GM18498 (cell line): ENCODE data around the gene EEF1AKMT3.

Experiments used
- ATAC-seq: cut with Tn5 transposase; IDR thresholded peaks from one replicate; pipeline ENCODE4 v1.9.1; 2021; ENCODE audit warnings: mild to moderate bottlenecking, moderate library complexity; ENCODE audit not compliant: unreplicated experiment

EEF1AKMT3 gene

DNA sequence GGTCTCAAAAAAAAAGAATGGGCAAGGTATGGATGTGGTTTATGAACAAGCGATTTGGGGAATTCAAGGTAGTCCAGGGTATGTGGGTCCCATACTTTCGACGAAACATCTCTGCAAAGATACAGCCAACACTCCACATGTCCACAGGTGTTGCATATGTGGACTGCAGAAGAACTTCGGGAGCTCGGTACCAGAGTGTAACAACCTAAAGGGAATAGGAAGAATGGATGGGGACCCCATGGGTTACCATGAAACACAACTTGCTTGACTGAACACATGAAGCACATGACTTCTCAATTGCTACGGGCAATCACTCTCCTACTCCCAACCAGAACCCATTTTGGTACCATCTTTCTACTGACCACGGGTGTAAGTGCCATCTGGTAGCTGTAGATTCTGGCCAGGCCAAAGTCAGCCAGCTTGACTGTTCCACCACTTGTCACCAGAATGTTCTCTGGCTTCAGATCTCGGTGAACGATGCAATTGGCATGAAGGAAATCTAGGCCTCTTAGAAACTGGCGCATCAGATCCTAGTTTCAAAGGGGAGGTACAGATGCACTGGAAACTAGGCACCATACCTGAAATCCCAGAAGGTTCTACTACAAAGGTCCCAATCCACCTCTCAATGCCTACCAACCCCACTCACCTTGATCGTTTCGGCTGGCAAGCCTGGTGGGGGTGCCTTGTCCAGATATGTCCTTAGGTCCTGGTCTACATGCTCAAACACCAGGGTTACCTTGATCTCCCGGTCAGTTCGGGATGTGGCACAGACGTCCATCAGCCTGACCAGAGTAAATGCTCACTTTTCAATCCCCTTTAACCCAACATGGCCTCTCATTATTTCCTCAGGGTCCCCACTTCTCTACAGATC lies 21.6 kb upstream of the EEF1AKMT3 start:
- no peak for ATAC-seq

DNA sequence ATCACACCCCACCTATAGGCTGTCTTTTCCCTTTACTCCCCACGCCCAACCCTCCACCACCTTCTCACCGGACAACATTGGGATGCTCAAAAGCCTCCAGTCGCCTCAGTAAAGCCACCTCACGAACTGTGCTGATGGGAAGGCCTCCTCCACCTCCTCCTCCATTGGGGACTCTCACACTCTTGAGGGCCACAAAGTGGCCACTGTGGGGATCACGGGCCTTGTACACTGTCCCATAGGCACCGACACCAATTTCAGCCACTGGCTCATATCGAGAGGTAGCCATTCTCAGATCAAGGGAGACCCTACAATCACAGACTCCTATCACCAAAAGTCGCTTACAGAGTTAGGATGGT lies 21.0 kb upstream of the EEF1AKMT3 start:
- no peak for ATAC-seq

DNA sequence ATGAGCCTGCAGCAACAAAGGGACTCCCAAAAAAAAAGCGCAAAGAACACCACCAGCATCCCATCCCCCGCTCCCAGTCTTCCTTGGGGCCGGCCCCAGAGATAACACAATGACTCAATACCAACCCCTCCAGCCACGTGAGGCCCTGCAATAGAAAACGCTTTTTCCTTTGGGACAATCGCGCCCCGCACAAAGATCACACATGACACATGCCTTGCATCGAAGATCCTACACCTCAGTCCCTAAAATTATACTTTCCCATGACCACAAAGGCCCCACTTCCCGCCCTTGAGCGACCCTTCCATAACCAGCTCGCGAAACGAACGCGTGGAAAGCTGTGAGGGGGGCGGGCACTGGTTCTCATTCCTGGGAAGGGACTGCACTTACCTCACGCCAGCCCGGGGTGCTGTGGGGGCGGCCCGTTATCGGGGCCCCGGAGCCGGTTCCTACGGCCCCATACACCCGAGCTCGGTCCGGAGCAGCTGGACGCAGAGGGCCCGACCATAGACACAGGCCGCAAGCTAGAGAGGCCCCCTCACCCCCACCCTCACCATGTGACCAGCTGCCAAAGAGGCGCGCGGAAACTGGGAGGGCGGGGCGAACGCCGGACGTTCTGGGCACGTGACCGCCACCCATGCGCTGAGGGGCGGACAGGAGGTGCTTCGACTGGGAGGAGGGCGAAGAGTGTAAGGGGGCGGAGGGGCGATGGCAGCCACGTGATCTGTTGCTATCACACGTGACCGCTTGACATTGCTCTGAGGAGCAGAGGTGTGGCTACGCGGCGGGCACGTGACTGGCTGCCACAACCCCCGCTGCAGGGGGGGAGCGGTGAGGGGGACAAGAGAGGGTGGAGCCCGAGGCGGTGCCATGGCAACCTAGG lies 20.4 kb upstream of the EEF1AKMT3 start, which contains the start of gene CDK4:
Gene CDK4, minus strand, starts transcription at position 523 of the 880 bp plus-strand sequence. CDS start 593 bp downstream, outside the sequence.
- peak; percentile 70 for ATAC-seq

DNA sequence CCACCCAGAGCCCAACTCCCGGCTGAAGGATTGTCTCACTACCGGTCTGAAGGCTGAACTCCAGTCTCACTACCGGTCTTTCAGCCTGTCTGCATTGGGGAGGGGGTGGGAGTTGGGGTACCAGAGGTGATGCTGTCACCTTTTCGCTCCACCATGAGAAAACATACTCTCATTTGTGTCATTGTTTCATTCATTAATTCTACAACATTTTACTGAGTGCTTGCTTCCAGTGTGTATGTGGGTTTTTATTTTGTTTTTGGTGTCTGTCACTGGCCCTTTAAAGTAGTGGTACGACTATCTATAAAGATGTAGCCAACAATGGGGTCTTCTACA lies 19.8 kb upstream of the EEF1AKMT3 start:
- ATAC-seq, result no peak

DNA sequence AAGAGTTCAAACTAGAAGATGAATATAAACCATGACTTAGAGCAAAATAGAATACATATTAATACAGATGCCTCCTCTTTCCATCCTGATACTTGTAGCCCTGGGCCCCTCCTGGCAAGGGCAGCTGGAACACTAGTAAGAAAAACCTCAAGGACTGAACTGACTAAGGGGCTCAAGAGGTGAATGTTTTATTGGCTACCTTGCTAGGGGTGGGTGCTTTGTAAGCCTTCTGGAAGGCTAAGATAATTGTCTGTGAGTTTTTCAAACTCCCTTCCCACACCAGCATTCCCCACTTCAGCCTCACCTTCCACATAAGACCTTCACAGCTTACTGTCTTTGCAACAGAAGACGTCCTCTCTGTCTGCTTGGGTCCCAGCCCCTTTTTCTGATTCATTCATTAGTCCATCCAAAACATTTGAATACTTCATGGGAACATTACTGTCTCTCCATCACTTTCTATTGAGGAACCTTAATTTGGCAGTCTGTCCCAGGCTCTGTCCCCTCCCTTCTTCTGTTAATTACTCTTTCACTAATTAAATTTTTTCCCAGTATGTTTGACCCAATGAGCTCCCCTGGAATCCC lies 18.6 kb upstream of the EEF1AKMT3 start:
- ATAC-seq, result no peak

DNA sequence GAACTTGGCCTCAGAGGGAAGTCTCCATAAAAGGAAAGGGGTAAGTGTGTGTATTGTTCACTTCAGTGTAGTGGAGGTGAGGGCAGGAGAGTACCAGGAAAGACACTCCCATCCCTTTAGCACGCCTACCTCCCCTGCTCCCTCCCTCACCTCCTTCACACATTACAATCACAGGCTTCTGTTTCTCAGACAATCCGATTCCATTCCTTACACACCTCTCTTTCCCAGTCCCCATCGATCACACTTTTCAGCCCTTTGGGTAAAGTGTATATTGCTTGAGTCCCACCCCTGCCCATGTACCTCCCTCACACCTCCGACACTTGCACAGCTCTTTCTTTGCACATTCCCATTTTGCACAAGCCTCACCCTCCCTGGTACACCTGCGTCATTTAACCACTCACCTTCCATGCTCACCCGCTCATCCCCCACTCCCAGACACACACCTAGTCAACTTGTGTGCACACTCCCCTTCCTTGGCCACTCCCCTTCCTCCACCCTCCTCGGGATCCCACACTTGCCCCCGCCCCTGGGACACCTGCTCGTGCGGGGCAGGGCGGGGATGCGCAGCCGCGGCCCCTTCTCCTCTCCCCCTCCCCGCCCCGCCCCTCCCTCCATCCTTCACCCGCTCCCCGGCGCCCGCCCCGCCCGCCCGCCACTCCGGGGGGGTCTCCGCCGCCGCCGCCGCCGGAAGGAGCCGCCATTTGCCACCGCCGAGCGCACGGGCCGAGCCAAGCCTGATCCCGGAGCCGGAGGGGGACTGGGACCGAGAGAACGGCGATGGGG lies 17.8 kb upstream of the EEF1AKMT3 start, which contains the start of gene MARCHF9:
Gene MARCHF9, plus strand, starts transcription at position 693 of the 783 bp plus-strand sequence. CDS start 426 bp downstream, outside the sequence.
- peak; percentile 39 for ATAC-seq

DNA sequence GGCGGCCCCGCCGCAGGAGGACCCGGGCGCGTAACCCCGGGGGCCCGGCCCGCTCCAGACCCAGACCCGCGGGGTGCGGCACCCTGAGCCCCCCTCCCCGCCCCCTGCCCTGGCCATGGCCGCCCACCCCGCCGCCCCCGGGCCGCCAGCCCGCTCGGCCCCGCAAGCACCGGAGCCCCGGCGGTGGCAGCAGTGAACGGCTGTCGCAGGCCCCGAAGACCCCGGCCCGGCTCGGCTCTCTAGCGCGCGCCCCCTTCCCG lies 17.3 kb upstream of the EEF1AKMT3 start:
- ATAC-seq, result no peak

DNA sequence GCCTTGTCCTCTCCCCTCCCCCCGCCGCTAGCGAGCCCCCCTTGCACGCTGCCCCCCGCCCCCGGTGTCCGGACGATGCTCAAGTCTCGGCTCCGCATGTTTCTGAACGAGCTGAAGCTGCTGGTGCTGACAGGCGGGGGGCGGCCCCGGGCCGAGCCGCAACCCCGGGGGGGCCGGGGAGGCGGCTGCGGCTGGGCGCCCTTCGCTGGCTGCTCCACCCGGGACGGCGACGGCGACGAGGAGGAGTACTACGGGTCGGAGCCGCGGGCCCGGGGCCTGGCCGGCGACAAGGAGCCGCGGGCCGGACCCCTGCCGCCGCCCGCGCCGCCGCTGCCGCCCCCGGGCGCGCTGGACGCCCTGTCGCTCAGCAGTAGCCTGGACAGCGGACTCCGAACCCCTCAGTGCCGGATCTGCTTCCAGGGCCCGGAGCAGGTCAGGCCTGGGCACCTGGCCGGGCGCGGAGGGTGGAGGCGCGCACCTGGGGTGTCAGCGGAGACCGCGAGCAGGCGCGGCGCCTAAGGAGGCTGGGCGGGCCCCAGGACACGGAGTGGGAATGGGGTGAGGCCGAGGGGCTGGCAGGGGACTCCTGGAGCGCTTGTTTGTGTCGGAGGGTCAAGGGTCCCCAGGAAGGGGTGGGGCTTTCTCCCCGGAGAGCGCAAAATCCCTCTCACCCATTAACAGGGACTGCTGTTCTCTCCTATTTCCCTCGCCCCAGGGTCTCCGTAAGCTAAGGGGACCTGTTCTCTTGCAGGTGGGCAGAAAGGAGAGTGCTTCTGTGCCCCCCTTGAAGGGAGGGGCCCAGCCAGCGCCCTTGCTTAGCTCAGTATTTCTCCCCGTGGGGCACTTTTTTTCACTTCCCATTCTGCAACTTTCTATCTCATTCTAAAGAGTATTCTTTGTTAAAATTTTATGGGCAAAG lies 16.7 kb upstream of the EEF1AKMT3 start:
- no peak for ATAC-seq

DNA sequence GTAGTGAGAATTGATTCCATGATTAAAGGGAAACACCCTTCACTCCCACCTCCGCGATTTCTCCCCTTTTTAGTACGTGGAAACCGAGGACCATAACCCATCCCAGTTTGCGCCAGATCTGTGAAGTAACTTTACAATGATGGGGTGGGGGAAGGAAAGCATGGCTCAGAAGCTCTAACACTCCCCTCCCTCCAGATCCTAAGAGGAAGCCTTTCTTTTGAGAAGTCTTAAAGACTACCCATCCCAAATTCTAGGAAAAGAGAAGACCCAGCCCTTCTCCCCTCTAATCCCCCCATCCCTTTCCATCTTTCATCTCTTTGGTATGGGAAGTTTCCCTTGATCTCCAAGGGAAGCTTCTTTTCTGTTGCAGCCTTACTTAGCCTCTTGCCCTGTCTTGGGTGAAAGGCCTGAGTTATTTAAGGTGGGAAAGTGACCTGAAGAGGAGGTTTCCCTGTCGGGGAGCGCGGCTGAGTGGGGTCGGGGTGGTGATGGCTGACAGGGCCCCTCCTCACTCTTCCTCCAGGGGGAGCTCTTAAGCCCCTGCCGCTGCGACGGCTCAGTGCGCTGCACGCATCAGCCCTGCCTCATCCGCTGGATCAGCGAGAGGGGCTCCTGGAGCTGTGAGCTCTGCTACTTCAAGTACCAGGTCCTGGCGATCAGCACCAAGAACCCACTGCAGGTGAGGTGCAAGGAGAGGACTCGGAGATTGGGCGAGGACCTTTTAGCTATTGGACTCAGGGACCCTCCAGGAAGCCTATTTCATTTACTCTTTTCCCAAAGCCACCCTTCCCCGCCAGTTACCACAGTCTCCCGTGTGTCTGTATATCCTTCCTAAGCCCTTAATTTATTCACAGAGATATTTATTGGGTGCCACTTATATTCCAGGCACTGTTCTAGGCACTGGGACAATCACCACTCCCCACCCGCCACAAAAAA lies 15.7 kb upstream of the EEF1AKMT3 start:
- no peak for ATAC-seq

DNA sequence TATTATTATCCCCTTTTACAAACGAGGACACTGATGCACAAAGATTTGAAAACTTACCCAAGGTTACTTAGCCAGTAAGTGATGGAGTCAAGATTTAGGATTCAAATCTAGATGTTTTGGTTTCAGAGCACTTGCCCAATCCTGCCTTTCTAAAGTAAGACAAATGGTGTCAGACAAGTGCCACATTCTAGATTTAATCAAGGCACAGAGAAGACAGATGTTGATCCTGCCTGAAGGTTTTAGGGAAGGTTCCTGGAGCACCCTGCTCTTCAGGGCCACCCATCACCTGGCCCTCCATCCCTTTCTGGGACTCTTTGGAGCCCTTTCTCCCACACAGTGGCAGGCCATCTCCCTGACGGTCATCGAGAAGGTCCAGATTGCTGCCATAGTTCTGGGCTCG lies 14.6 kb upstream of the EEF1AKMT3 start:
- ATAC-seq, result no peak

DNA sequence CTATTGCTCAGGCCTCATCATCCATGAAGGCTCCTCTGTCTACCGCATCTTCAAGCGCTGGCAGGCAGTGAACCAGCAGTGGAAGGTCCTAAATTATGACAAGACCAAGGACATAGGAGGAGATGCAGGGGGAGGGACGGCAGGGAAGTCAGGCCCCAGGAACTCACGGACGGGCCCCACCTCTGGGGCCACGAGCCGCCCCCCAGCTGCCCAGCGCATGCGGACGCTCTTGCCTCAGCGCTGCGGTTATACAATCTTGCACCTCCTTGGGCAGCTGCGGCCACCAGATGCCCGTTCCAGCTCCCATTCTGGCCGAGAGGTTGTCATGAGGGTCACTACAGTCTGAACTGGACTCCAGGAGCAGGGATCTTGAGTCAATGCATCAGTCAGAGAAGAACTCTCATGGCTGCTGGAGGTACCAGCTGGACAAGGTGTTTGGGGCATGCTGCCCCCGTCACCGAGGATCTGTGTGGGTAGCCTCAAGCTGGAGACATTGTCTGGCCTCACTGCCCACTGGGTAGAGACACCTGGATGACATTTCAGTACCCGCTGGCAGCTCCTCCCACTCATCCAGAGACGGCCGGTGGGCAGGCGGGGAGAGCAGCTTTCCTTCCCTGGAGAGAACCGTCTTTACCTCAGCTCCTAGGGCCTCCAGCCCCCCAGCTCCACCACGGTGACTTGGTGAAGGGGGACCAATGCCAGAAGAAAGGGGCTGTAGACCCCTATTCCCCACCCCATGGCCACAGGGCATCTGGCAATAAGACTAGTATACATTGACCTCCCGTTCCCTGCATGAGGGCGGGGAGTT lies 13.7 kb upstream of the EEF1AKMT3 start:
- no peak for ATAC-seq

DNA sequence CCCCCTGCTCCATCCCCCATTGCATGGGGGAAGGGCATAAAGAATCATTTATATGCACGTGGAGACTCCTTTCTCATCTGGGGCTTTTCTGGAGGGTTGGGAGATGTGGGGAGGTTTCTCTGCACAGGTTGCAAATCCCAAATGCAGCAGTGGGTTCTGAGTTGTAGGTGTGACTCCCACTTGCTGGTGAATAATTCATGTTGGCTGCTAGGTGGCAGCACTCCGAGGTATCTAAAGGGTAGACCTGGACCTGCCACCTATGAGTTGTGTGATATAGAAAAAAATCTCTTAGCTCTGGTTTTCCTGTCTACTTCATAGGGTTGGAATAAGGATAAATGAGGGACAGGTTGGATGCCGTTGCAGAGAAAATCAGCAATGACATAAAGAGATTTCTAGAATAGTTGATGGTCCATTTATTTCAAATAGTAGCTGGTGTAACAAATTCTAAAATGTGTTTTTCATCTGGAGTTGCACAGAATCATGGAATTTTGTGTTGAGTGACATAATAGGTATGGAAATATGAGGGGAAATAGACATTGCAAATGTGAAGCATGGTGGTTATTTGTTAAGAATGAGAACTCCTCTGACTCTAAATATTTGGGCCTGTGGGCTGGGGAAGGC lies 12.9 kb upstream of the EEF1AKMT3 start:
- no peak for ATAC-seq

DNA sequence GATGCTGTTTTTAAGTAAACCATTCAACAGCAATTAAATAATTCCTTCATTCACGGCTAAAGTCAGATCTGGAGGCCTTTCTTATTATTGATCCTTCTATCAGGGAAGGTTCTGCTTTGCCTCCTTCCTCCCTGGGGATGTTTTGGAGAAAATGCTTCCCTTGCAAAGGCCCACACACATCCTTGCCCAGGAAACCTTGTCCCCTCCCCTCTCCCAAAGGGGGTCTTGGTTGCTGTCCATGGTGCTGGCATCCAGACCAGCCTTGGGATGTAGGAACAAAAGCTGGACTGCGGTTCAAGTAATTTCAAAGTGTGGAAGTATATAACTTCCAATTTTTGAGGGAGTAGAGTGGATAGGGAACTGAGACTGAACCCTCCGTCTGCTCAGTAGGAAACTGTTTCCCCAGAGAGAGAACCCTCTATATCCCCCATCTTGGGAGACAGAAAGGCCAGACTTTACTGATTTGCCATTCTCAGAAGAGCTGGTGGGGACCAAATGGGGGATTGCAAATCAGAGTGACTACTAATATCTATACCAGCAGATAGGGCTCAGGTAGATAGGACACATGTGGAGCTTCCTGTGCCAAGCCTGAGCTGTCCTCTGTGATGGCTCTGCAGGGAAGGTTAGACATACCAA lies 11.9 kb upstream of the EEF1AKMT3 start:
- no peak for ATAC-seq

DNA sequence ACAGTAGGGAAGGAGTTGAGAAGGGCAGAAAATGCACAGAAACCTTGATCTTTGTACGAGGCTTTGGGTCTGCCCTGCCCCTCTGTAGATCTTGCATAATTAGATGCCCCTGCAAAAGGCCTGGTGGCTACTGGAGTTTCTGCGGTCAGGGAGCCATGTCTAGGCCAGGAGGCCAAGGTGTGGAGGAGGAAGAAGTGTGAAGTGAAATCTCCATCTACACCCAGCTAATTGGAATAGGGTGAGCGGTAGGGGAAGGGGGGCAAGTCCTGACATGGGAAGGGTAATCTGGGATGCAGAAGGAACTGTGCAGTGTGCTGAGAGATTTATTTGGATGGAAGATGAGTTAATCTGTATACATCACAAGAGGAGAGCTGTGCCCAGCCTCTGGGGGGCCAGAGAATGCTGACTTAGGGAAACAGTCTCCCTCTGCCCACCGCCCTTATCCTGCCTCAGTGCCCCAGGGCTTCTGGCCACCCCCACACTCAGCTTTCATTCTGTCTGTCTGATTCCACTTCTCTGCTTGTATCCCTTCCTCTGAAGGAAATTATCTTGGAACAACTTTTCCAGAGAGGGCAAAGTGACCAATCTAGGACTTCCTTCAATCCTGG lies 10.9 kb upstream of the EEF1AKMT3 start:
- ATAC-seq, result no peak

DNA sequence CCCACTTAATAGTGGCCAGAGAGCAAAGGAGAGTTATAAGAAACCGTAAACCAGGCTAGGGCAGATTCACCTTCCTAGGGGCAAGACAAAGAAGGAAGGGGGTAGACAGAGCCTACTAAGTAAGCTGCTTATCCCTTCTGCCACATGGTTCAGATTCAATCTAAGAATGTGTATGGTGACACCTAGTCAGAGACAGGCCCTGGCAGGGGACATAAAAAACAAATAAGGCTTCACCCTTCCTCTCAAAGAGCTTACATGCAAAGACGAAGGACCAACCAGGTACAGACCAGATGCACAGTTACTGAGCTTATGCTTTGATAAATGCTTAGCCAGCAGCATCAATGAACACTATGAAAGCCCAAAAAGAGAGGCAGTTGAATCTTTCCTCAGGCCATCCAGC lies 10.0 kb upstream of the EEF1AKMT3 start:
- no peak for ATAC-seq

DNA sequence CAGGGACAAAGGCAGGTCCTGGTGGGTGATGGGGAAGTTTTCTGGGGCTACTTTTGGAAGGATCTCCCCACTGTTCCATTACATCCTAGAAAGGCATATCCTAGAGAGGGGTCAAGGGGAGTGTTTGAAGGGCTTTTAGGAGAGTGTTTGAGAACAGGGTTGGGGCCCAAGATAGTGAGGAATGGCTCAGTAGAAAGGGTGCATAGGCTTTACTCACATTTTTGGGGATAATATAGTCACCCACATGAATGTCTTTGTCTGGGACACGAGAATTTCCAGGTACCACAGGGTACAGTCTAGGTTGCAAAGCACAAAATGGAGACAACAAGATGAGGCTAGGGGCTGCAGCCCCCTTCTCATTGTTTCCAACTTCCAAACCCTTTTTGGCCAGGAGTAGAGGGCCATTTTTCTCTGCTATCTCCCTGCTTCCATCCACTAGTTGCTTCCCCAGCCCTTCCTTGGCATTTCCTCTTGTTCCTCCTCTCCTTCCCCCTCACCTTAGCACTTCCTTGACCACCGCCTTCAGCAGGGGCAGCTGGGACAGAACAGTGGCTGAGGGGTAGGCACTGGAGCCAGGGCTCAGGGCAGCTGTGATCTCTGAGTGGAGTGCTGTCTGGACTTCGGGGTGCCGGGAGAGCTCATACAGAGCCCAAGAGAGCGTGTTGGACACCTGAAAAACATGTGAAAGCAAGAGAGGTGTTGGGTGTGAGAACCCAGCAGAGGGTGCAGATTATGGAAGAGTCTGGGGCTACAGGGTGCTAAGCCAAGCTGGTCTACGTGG lies 8.3 kb upstream of the EEF1AKMT3 start:
- ATAC-seq, result no peak
